GM12891 (cell line): Measurements from ENCODE around the gene FRMD5.

Source experiments
- PAX5 ChIP-seq: IDR thresholded peaks from 2 replicates; pipeline ENCODE4 v1.6.1; 2011; ENCODE audit warnings: low read length, moderate library complexity, mild to moderate bottlenecking; ENCODE audit not compliant: insufficient read depth, severe bottlenecking
- POLR2A ChIP-seq: IDR thresholded peaks from 2 replicates; pipeline ENCODE4 v1.6.1; 2011; ENCODE audit warnings: low read depth, low read length, control low read depth
- POLR2AphosphoS5 ChIP-seq: IDR thresholded peaks from 2 replicates; pipeline ENCODE4 v1.6.1; 2011; ENCODE audit warnings: low read depth, low read length, control low read depth
- POU2F2 ChIP-seq: IDR thresholded peaks from 2 replicates; pipeline ENCODE4 v1.6.1; 2011; ENCODE audit warnings: low read depth, mild to moderate bottlenecking, control low read depth, low read length, moderate library complexity
- TAF1 ChIP-seq: IDR thresholded peaks from 2 replicates; pipeline ENCODE4 v1.6.1; 2011; ENCODE audit warnings: low read depth, low read length, control low read depth

DNA sequence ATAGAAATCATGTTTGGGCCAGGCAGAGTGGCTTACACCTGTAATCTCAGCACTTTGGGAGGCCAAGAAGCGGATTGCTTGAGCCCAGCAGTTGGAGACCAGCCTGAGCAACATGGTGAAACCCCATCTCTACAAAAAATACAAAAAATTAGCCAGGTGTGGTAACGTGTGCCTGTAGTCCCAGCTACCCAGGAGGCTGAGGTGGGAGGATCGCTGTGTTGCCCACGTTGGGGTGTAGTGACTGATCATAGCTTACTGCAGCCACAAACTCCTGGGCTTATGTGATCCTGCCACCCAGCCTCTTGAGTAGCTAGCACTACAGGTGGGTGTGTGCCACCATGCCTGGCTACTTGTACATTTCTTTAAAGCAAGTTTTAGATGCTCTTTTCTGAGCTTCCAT lies 254.0 kb downstream of the FRMD5 start:
- no peak for TF ChIP-seq POLR2A
- no peak for TF ChIP-seq POLR2AphosphoS5
- TF ChIP-seq POU2F2: no peak
- TF ChIP-seq TAF1: no peak
- TF ChIP-seq PAX5: no peak
